OCI-LY1 (cell line): ENCODE data around the gene PACRG.

Experiments used
- H2AFZ ChIP-seq: fragments of 200-600 bp; sonication (generic), shearing (Covaris generic); 2 replicates; pipeline ENCODE4 v1.6.0; 2014; ENCODE audit warnings: antibody characterized with exemption, mild to moderate bottlenecking, low read length
- H3F3A ChIP-seq: fragments of 200-600 bp; sonication (generic), shearing (Covaris generic); 2 replicates; pipeline ENCODE4 v1.6.0; 2014; ENCODE audit warnings: mild to moderate bottlenecking, antibody characterized with exemption, low read length, moderate library complexity; ENCODE audit not compliant: insufficient read depth
- H3K27ac ChIP-seq: fragments of 200-600 bp; sonication (generic); 2 replicates; pipeline ENCODE4 v1.5.1; 2014; ENCODE audit warnings: low read length, mixed run types, mild to moderate bottlenecking, low read depth; ENCODE audit not compliant: poor library complexity, severe bottlenecking
- H3K27me3 ChIP-seq: fragments of 200-600 bp; sonication (generic); 2 replicates; pipeline ENCODE4 v1.6.0; 2014; ENCODE audit warnings: antibody characterized with exemption, mild to moderate bottlenecking, low read length, moderate library complexity; ENCODE audit not compliant: insufficient read depth
- H3K36me3 ChIP-seq: fragments of 200-600 bp; sonication (generic); 2 replicates; pipeline ENCODE4 v1.6.1; 2014; ENCODE audit warnings: mild to moderate bottlenecking, antibody characterized with exemption, low read length, moderate library complexity, mixed read lengths; ENCODE audit not compliant: insufficient read depth
- H3K4me1 ChIP-seq: fragments of 200-600 bp; sonication (generic); 2 replicates; pipeline ENCODE4 v1.5.1; 2014; ENCODE audit warnings: mild to moderate bottlenecking, low read length, moderate library complexity; ENCODE audit not compliant: insufficient read depth, severe bottlenecking
- H3K4me2 ChIP-seq: fragments of 200-600 bp; sonication (generic), shearing (Covaris generic); 2 replicates; pipeline ENCODE4 v1.6.1; 2014; ENCODE audit warnings: low read length
- H3K4me3 ChIP-seq: fragments of 200-600 bp; sonication (generic); 2 replicates; pipeline ENCODE4 v1.5.1; 2014; ENCODE audit warnings: low read length, low read depth, mild to moderate bottlenecking, mixed read lengths; ENCODE audit not compliant: poor library complexity, severe bottlenecking
- H3K79me2 ChIP-seq: fragments of 200-600 bp; shearing (Covaris generic); 2 replicates; pipeline ENCODE4 v1.6.1; 2016; ENCODE audit warnings: mixed run types, low read length, mixed read lengths; ENCODE audit not compliant: insufficient read depth
- H3K9ac ChIP-seq: fragments of 200-600 bp; sonication (generic), shearing (Covaris generic); 2 replicates; pipeline ENCODE4 v1.6.1; 2014; ENCODE audit warnings: mild to moderate bottlenecking, low read length, mixed read lengths
- H3K9me2 ChIP-seq: fragments of 200-600 bp; sonication (generic), shearing (Covaris generic); 2 replicates; pipeline ENCODE4 v1.6.1; 2014; ENCODE audit warnings: low read depth, mild to moderate bottlenecking, low read length, mixed read lengths
- H3K9me3 ChIP-seq: fragments of 200-600 bp; shearing (Covaris generic); 2 replicates; pipeline ENCODE4 v1.6.1; 2014; ENCODE audit warnings: low read length, mixed read lengths
- H4K20me1 ChIP-seq: fragments of 200-600 bp; sonication (generic), shearing (Covaris generic); 2 replicates; pipeline ENCODE4 v1.6.0; 2016; ENCODE audit warnings: mild to moderate bottlenecking, low read length; ENCODE audit not compliant: insufficient read depth
- EZH2 ChIP-seq: fragments of 200-600 bp; sonication (generic), shearing (Covaris generic); IDR thresholded peaks from 2 replicates; pipeline ENCODE4 v1.8.0; 2017; ENCODE audit warnings: borderline replicate concordance, mixed run types, mild to moderate bottlenecking, antibody characterized with exemption, low read length, moderate library complexity, mixed read lengths
- TF ChIP-seq, protein P1 (sequence below): fragments of 200-600 bp; sonication (generic), shearing (Covaris generic); IDR thresholded peaks from 2 replicates; pipeline ENCODE4 v1.5.1; 2017; ENCODE audit warnings: mild to moderate bottlenecking, antibody characterized with exemption, low read length, moderate library complexity, mixed read lengths

The PACRG gene

GRCh38 chr6:163228041-163228440, 500.3 kb downstream of the PACRG start:
- no peak overlapping the region for H3K4me2 ChIP-seq
- H3K27me3 ChIP-seq: no peaks in the 10 kb centered on the region
- no peaks in the 10 kb centered on the region for H3K79me2 ChIP-seq
- H3K4me1 ChIP-seq: no peaks in the 10 kb centered on the region
- no peak overlapping the region for H2AFZ ChIP-seq
- no peak overlapping the region for H3K27ac ChIP-seq
- H3K9me2 ChIP-seq: no peaks in the 10 kb centered on the region
- H3K9me3 ChIP-seq: no peaks in the 10 kb centered on the region
- no peaks in the 10 kb centered on the region for H4K20me1 ChIP-seq
- H3K9ac ChIP-seq: no peak overlapping the region
- H3K36me3 ChIP-seq: no peaks in the 10 kb centered on the region
- no peaks in the 10 kb centered on the region for H3F3A ChIP-seq
- no peak for TF ChIP-seq EZH2
- TF ChIP-seq, protein P1, sequence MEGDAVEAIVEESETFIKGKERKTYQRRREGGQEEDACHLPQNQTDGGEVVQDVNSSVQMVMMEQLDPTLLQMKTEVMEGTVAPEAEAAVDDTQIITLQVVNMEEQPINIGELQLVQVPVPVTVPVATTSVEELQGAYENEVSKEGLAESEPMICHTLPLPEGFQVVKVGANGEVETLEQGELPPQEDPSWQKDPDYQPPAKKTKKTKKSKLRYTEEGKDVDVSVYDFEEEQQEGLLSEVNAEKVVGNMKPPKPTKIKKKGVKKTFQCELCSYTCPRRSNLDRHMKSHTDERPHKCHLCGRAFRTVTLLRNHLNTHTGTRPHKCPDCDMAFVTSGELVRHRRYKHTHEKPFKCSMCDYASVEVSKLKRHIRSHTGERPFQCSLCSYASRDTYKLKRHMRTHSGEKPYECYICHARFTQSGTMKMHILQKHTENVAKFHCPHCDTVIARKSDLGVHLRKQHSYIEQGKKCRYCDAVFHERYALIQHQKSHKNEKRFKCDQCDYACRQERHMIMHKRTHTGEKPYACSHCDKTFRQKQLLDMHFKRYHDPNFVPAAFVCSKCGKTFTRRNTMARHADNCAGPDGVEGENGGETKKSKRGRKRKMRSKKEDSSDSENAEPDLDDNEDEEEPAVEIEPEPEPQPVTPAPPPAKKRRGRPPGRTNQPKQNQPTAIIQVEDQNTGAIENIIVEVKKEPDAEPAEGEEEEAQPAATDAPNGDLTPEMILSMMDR: no peak
- no peak overlapping the region for H3K4me3 ChIP-seq

- H3K9ac ChIP-seq: no peak overlapping the region
- TF ChIP-seq EZH2: no peak
- TF ChIP-seq, protein P1: no peak
- no peaks in the 10 kb centered on the region for H3K4me1 ChIP-seq
- H3K27me3 ChIP-seq: no peaks in the 10 kb centered on the region
- no peak overlapping the region for H2AFZ ChIP-seq
- no peaks in the 10 kb centered on the region for H3K9me3 ChIP-seq
- H3K36me3 ChIP-seq: no peaks in the 10 kb centered on the region
- no peaks in the 10 kb centered on the region for H3K9me2 ChIP-seq
- H3F3A ChIP-seq: no peaks in the 10 kb centered on the region
- no peaks in the 10 kb centered on the region for H3K79me2 ChIP-seq
- no peak overlapping the region for H3K4me3 ChIP-seq
- no peak overlapping the region for H3K4me2 ChIP-seq
- H4K20me1 ChIP-seq: no peaks in the 10 kb centered on the region
- H3K27ac ChIP-seq: no peak overlapping the region
Observed at GRCh38 chr6:163229050-163229449, 501.3 kb downstream of the PACRG start.

- no peaks in the 10 kb centered on the region for H3K36me3 ChIP-seq
- TF ChIP-seq, protein P1: no peak
- TF ChIP-seq EZH2: no peak
Observed at GRCh38 chr6:163230901-163231300, 503.1 kb downstream of the PACRG start.

More at GRCh38 chr6:163230901-163231300, 503.1 kb downstream of the PACRG start:
- Histone ChIP-seq H3K9ac (no peak overlapping the region), H3K4me1 (no peaks in the 10 kb centered on the region), H3K27me3 (no peaks in the 10 kb centered on the region), H4K20me1 (no peaks in the 10 kb centered on the region), H3K4me3 (no peak overlapping the region), H2AFZ (no peak overlapping the region), H3K9me2 (no peaks in the 10 kb centered on the region), H3K9me3 (no peaks in the 10 kb centered on the region), H3K4me2 (no peak overlapping the region), H3F3A (no peaks in the 10 kb centered on the region), H3K27ac (no peak overlapping the region), H3K79me2 (no peaks in the 10 kb centered on the region)
